IPS-20b (cell line): ENCODE data around the gene HEATR9.

ENCODE experiments used
- H3K27ac ChIP-seq: one replicate; pipeline ENCODE4 v1.5.1; 2013; ENCODE audit warnings: low read length
- H3K27me3 ChIP-seq: 2 replicates; pipeline ENCODE4 v1.6.1; 2013; ENCODE audit warnings: mild to moderate bottlenecking, low read length, inconsistent platforms; ENCODE audit not compliant: insufficient read depth
- H3K36me3 ChIP-seq: 2 replicates; pipeline ENCODE4 v1.6.1; 2013; ENCODE audit warnings: low read depth, mild to moderate bottlenecking, inconsistent platforms, low read length, moderate library complexity; ENCODE audit not compliant: insufficient read depth
- H3K4me1 ChIP-seq: 2 replicates; pipeline ENCODE4 v1.6.1; 2013; ENCODE audit warnings: mild to moderate bottlenecking, control low read depth, inconsistent platforms, low read length, moderate library complexity; ENCODE audit not compliant: insufficient read depth
- H3K4me3 ChIP-seq: 2 replicates; pipeline ENCODE4 v1.5.1; 2013; ENCODE audit warnings: mild to moderate bottlenecking, low read length, inconsistent platforms
- H3K9ac ChIP-seq: 2 replicates; pipeline ENCODE4 v1.6.1; 2013; ENCODE audit warnings: low read depth, mild to moderate bottlenecking, inconsistent platforms, low read length, moderate library complexity
- H3K9me3 ChIP-seq: 2 replicates; pipeline ENCODE4 v1.6.1; 2013; ENCODE audit warnings: mild to moderate bottlenecking, low read depth, low read length, inconsistent platforms; ENCODE audit not compliant: insufficient read depth

HEATR9 gene, protein sequence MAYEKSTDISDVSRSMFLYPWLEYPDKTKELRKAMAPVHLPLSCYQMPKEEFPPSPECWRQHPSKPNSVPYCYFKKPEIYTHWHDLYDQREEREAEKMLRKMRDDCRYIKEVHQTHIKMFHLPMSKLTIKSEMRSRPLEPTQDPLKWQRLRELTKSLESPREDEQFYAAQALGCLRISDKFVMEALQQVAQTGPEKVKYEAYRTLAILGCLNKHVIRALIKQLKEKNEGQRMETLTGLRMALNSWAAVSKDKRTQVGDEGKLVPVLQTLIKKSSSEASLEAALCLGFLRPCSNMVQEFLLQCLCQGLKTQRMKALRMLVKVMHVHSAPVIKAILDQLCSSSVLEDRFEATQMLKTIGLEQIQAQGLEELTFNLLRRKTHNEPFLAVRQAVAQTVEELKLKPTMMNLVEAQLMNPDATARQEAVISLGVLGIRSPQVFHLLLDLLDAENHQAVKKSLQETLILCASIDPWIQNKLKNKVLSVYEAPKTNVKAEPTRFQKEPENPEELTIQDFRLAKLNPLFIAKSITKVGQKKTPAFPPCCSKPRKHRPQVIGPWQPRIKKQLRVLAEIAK

GRCh38 chr17:35868737-35869136 lies at the start of gene HEATR9:
TSS of gene HEATR9 (minus strand) at chr17:35868891. CDS start at chr17:35868742, 149 bp downstream.
- Histone ChIP-seq H3K9ac (no peak within 1 kb of the TSS), H3K4me3 (no peak within 1 kb of the TSS), H3K27ac (no peak within 1 kb of the TSS), H3K9me3 (no peaks in the 10 kb centered on the region), H3K27me3 (no peaks in the 10 kb centered on the region), H3K36me3 (no peaks in the 10 kb centered on the region), H3K4me1 (no peaks in the 10 kb centered on the region)

DNA sequence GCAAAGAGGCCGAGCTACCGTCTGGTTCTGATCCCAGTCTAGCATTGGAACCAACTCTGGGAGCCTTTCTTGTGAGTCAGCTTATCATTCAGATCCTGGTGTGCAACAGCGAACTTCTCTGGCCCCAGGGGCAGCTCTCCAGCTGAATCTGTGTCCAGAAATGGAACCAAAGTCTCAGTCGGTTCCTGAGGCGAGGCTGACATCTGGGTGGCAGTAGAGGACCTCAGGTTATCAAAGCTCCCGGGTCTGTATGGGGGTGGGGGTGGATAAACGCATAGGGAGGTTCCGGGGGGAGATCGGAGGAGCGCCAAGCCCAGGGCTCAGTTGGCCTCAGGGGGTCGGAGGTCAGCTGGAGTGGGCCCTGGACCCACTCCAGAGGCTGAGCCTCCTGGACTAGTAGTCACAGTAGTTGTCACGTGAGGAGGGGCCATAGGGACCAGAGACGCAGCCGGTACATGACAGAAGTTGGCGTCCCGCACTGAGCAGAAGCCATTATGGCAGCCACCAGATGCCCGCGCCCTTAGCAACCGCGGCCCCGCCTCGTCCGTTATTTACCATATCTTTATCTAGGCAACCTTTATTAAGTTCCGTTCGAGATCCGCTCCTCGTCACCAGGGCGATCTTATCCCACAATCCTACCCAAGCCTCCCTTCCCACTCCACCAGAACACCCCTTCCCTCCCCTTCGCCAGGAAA lies 49.0 kb upstream of the HEATR9 start:
- H3K36me3 ChIP-seq: peaks cover 4% of the 10 kb centered on the region; the same call in 1 of the 2 replicates
- H3K4me3 ChIP-seq: no peak overlapping the region
- no peak overlapping the region for H3K9ac ChIP-seq
- no peaks in the 10 kb centered on the region for H3K4me1 ChIP-seq
- H3K9me3 ChIP-seq: peaks cover 37% of the 10 kb centered on the region
- no peak overlapping the region for H3K27ac ChIP-seq
- no peaks in the 10 kb centered on the region for H3K27me3 ChIP-seq

GRCh38 chr17:35915153-35915964 lies 46.7 kb upstream of the HEATR9 start:
- no peak overlapping the region for H3K4me3 ChIP-seq

DNA sequence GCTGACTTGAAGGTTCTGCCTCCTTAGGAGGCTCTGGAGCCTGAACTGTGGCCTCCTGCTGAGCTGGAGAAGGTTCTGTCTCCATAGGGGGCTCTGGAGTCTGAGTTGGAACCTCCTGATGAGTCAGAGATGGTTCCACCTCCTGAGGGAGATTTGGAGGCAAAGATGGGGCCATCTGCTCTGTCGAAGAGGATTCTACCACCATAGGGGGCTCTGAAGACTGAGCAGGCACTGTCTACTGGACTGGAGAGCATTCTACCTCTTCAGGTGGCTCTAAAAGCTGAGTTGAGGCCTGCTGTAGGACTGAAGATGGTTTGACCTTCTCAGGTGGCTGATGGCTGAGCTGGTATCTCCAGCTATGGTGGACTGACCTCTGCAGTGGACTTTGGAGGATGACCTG lies 45.7 kb upstream of the HEATR9 start:
- Histone ChIP-seq H3K27me3 (no peaks in the 10 kb centered on the region), H3K4me3 (no peak overlapping the region), H3K36me3 (0 out of 2 replicates have a peak, but pooled peaks cover 4% of the 10 kb centered on the region), H3K27ac (no peak overlapping the region), H3K4me1 (no peaks in the 10 kb centered on the region), H3K9me3 (peaks cover 49% of the 10 kb centered on the region), H3K9ac (no peak overlapping the region)

More at GRCh38 chr17:35915153-35915964, 46.7 kb upstream of the HEATR9 start:
- Histone ChIP-seq H3K36me3 (0 out of 2 replicates have a peak, but pooled peaks cover 4% of the 10 kb centered on the region), H3K27me3 (no peaks in the 10 kb centered on the region), H3K9me3 (peaks cover 47% of the 10 kb centered on the region), H3K9ac (no peak overlapping the region), H3K4me1 (no peaks in the 10 kb centered on the region), H3K27ac (no peak overlapping the region)

DNA sequence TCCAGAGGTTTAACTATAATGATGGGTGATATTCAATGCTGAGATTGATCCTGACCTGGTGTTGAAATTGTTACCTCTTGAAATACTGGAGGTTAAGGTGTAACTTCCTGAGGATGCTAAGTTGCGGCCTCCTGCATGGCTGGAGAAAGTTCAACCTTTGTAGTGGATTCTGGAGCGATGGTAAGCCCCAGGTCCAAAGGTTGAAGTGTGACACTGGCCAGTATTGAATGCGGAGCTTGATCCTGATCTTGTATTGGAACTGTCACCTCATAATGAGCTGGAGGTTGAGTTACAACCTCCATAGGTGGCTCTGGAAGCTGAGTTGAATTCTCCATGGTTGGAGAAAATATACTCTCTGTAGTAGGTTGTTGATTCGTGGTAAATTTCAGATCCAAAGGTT lies 44.9 kb upstream of the HEATR9 start:
- Histone ChIP-seq H3K27ac (no peak overlapping the region), H3K36me3 (0 out of 2 replicates have a peak, but pooled peaks cover 4% of the 10 kb centered on the region), H3K4me1 (no peaks in the 10 kb centered on the region), H3K4me3 (no peak overlapping the region), H3K9me3 (peaks cover 56% of the 10 kb centered on the region), H3K9ac (no peak overlapping the region), H3K27me3 (no peaks in the 10 kb centered on the region)

- Histone ChIP-seq H3K9me3 (peaks cover 58% of the 10 kb centered on the region), H3K4me3 (no peak overlapping the region), H3K36me3 (0 out of 2 replicates have a peak, but pooled peaks cover 4% of the 10 kb centered on the region), H3K4me1 (no peaks in the 10 kb centered on the region), H3K27me3 (no peaks in the 10 kb centered on the region), H3K27ac (no peak overlapping the region), H3K9ac (no peak overlapping the region)
Observed at GRCh38 chr17:35912942-35913341, 44.3 kb upstream of the HEATR9 start.

DNA sequence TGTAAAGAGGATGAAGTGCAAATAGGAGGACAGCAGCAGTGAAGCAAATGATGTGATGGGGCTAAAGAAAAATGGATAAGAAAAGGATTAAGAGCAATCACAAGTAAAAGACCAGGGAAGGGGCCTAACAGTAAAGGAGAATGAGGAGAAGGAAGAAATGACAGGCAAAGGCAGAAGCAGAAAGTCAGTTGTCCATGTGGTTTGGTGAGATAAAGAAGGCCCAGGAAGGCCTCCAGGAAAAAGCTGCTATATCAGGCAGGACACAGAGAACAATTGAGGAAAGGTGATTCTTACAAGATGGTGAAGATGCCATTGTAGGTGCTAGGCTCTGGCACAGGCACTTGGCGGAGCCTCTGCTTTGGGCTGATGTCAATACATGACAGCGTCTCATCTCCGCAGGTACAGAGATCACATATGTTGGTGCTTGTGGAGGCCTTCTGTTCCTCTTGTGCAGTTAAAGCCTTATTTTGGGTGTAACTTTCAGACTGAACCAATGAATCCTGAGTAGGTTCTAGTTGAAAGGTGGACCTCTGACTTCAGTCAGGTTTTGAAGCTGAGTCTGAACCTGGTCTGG lies 43.7 kb upstream of the HEATR9 start:
- Histone ChIP-seq H3K4me1 (no peaks in the 10 kb centered on the region), H3K4me3 (no peak overlapping the region), H3K36me3 (0 out of 2 replicates have a peak, but pooled peaks cover 4% of the 10 kb centered on the region), H3K27ac (no peak overlapping the region), H3K9ac (no peak overlapping the region), H3K27me3 (no peaks in the 10 kb centered on the region), H3K9me3 (peaks cover 57% of the 10 kb centered on the region)

DNA sequence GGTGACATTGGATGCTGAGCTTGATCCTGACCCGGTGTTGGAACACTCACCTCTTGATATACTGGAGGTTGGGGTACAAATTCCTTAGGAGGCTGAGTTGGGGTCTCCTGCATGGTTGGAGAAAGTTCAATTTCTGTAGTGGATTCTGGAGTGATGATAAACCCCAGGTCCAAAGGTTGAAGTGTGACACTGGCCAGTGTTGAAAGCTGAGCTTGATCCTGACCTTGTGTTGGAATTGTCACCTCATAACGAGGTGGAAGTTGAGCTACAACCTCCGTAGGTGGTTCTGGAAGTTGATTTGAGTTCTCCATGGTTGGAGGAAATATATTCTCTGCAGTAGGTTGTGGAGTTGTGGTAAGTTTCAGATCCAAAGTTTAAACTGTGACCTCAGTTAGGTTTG lies 40.7 kb upstream of the HEATR9 start:
- H3K4me3 ChIP-seq: no peak overlapping the region

GRCh38 chr17:35907691-35908090 lies 39.0 kb upstream of the HEATR9 start:
- H3K36me3 ChIP-seq: no peaks in the 10 kb centered on the region
- H3K9ac ChIP-seq: no peak overlapping the region
- H3K4me3 ChIP-seq: no peak overlapping the region
- H3K9me3 ChIP-seq: peaks cover 20% of the 10 kb centered on the region
- no peaks in the 10 kb centered on the region for H3K4me1 ChIP-seq
- no peak overlapping the region for H3K27ac ChIP-seq
- no peaks in the 10 kb centered on the region for H3K27me3 ChIP-seq

More for the DNA sequence above, 40.7 kb upstream of the HEATR9 start:
- Histone ChIP-seq H3K36me3 (no peaks in the 10 kb centered on the region), H3K27ac (no peak overlapping the region), H3K9ac (no peak overlapping the region), H3K27me3 (no peaks in the 10 kb centered on the region), H3K4me1 (no peaks in the 10 kb centered on the region), H3K9me3 (peaks cover 37% of the 10 kb centered on the region)

DNA sequence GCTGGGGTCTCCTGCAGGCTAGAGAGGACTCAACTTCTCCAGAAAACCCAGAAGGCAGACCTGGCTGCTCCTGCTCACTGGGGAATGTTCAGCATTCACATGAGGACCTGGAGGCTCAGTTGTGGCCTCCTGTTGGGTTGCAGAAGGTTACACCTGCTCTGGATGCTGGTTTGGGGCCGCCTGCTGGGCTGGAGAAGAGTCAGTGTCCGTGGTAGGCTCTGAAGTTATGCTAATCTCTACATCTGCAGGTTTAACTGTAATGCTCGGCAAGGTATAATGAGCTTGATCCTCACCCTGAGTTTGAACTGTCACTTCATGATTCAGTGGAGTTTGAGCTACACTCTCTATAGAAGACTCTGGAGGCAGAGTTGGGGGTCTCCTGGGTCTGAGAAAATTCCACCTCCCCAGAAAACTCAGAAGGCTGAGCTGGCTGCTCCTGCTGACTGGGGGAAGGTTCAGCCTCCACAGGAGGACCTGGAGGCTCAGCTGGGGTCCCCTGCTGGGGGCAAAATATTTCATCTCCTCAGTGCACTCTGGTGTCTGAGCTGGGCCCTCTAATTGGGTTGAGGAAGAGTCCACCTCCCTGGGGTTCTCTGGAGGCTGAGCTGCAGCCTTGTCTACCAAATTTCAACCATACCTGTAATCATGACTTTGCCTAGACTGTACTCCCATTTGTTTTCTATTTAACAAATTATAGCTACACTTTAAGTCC lies 38.4 kb upstream of the HEATR9 start:
- H3K27me3 ChIP-seq: no peaks in the 10 kb centered on the region
- H3K4me3 ChIP-seq: no peak overlapping the region
- no peaks in the 10 kb centered on the region for H3K36me3 ChIP-seq
- no peaks in the 10 kb centered on the region for H3K4me1 ChIP-seq
- H3K27ac ChIP-seq: no peak overlapping the region
- H3K9ac ChIP-seq: no peak overlapping the region
- H3K9me3 ChIP-seq: peaks cover 20% of the 10 kb centered on the region; the same call in 1 of the 2 replicates
